H9 (cell line): ENCODE results near the gene MNAT1. TPM values are rescaled to one million over a fixed set of nuclear protein-coding genes. Genes with fewer than 3 reads are reported as not detected.

ENCODE experiments used
- DNase-seq: peaks from one replicate; pipeline ENCODE4 v3.0.0-alpha.2; 2017
- H2AFZ ChIP-seq: one replicate; pipeline ENCODE4 v1.6.1; 2013; ENCODE audit warnings: mild to moderate bottlenecking, low read length, control low read depth, moderate library complexity
- H2AK5ac ChIP-seq: 2 replicates; pipeline ENCODE4 v1.6.1; 2013; ENCODE audit warnings: low read length, control low read depth, mixed read lengths; ENCODE audit not compliant: insufficient read length
- H2BK120ac ChIP-seq: one replicate; pipeline ENCODE4 v1.6.1; 2013; ENCODE audit warnings: low read depth, mild to moderate bottlenecking, low read length, control low read depth, inconsistent platforms; ENCODE audit not compliant: poor library complexity, severe bottlenecking
- H2BK12ac ChIP-seq: 2 replicates; pipeline ENCODE4 v1.6.1; 2013; ENCODE audit warnings: low read length, control low read depth, mixed read lengths, low read depth; ENCODE audit not compliant: insufficient read length
- H2BK15ac ChIP-seq: 2 replicates; pipeline ENCODE4 v1.6.1; 2013; ENCODE audit warnings: low read depth, low read length, control low read depth
- H2BK20ac ChIP-seq: one replicate; pipeline ENCODE4 v1.6.1; 2013; ENCODE audit warnings: low read depth, mild to moderate bottlenecking, low read length, control low read depth, inconsistent platforms; ENCODE audit not compliant: poor library complexity, severe bottlenecking
- H2BK5ac ChIP-seq: 2 replicates; pipeline ENCODE4 v1.6.1; 2013; ENCODE audit warnings: low read length, control low read depth, mixed read lengths; ENCODE audit not compliant: insufficient read length
- H3K14ac ChIP-seq: 2 replicates; pipeline ENCODE4 v1.6.1; 2013; ENCODE audit warnings: low read length, control low read depth; ENCODE audit not compliant: insufficient read depth
- H3K18ac ChIP-seq: 2 replicates; pipeline ENCODE4 v1.6.1; 2013; ENCODE audit warnings: low read depth, mild to moderate bottlenecking, mixed read lengths, low read length, control low read depth; ENCODE audit not compliant: insufficient read length
- H3K23ac ChIP-seq: 2 replicates; pipeline ENCODE4 v1.6.1; 2013; ENCODE audit warnings: low read length, control low read depth, mixed read lengths, low read depth; ENCODE audit not compliant: insufficient read length
- H3K23me2 ChIP-seq: 2 replicates; pipeline ENCODE4 v1.6.1; 2013; ENCODE audit warnings: low read depth, mild to moderate bottlenecking, mixed read lengths, low read length, control low read depth; ENCODE audit not compliant: insufficient read length, poor library complexity, severe bottlenecking
- H3K27ac ChIP-seq: 2 replicates; pipeline ENCODE4 v1.5.1; 2013; ENCODE audit warnings: low read length, control low read depth, mixed read lengths, low read depth; ENCODE audit not compliant: insufficient read length
- H3K27me3 ChIP-seq: 2 replicates; pipeline ENCODE4 v1.6.1; 2013; ENCODE audit warnings: low read length, control low read depth, inconsistent platforms; ENCODE audit not compliant: insufficient read depth
- H3K4ac ChIP-seq: 2 replicates; pipeline ENCODE4 v1.6.1; 2013; ENCODE audit warnings: low read depth, mild to moderate bottlenecking, control low read depth, inconsistent platforms, low read length, moderate library complexity
- H3K4me1 ChIP-seq: 2 replicates; pipeline ENCODE4 v1.6.1; 2013; ENCODE audit warnings: low read length, control low read depth, inconsistent platforms; ENCODE audit not compliant: insufficient read depth
- H3K4me2 ChIP-seq: 2 replicates; pipeline ENCODE4 v1.6.1; 2013; ENCODE audit warnings: low read length, control low read depth, mixed read lengths; ENCODE audit not compliant: insufficient read length, insufficient read depth
- H3K56ac ChIP-seq: 2 replicates; pipeline ENCODE4 v1.6.1; 2013; ENCODE audit warnings: low read depth, mild to moderate bottlenecking, mixed read lengths, low read length, control low read depth; ENCODE audit not compliant: insufficient read length
- H3K79me1 ChIP-seq: 2 replicates; pipeline ENCODE4 v1.6.1; 2013; ENCODE audit warnings: low read depth, mild to moderate bottlenecking, moderate library complexity, low read length, control low read depth, inconsistent platforms; ENCODE audit not compliant: insufficient read depth, poor library complexity, severe bottlenecking
- H3K79me2 ChIP-seq: 2 replicates; pipeline ENCODE4 v1.6.1; 2013; ENCODE audit warnings: low read length, control low read depth, inconsistent platforms; ENCODE audit not compliant: insufficient read depth
- H3K9ac ChIP-seq: 2 replicates; pipeline ENCODE4 v1.6.1; 2013; ENCODE audit warnings: low read length, control low read depth, mixed read lengths; ENCODE audit not compliant: insufficient read length; ENCODE audit errors: extremely low read depth
- H3K9me3 ChIP-seq: one replicate; pipeline ENCODE4 v1.6.1; 2013; ENCODE audit warnings: low read depth, low read length, inconsistent platforms; ENCODE audit not compliant: control insufficient read depth
- H3T11ph ChIP-seq: one replicate; pipeline ENCODE4 v1.6.1; 2013; ENCODE audit warnings: mild to moderate bottlenecking, low read length, control low read depth, inconsistent platforms
- H4K20me1 ChIP-seq: one replicate; pipeline ENCODE4 v1.6.1; 2013; ENCODE audit not compliant: control insufficient read depth, insufficient read length, insufficient read depth
- H4K5ac ChIP-seq: 2 replicates; pipeline ENCODE4 v1.6.1; 2013; ENCODE audit warnings: low read depth, mild to moderate bottlenecking, mixed read lengths, low read length, control low read depth; ENCODE audit not compliant: insufficient read length
- H4K8ac ChIP-seq: replicated peaks from 2 replicates; pipeline ENCODE4 v1.6.1; 2013; ENCODE audit warnings: low read length, control low read depth, mixed read lengths, low read depth; ENCODE audit not compliant: insufficient read length
- H4K91ac ChIP-seq: 2 replicates; pipeline ENCODE4 v1.6.1; 2013; ENCODE audit warnings: low read depth, mild to moderate bottlenecking, moderate library complexity, mixed read lengths, low read length, control low read depth; ENCODE audit not compliant: insufficient read length
- H3K27ac Mint-ChIP-seq, 3 experiments: 2 replicates in 2 of 3; 3 replicates in 1 of 3; pipeline ENCODE4 v1.8.0; 2020 to 2021; ENCODE audit warnings: mixed read lengths in 3 of 3, mild to moderate bottlenecking in 1 of 3, moderate library complexity in 1 of 3
- H3K27me3 Mint-ChIP-seq: 2 replicates; pipeline ENCODE4 v1.8.0; 2021; ENCODE audit warnings: low read depth, mild to moderate bottlenecking, moderate library complexity, mixed read lengths
- H3K36me3 Mint-ChIP-seq, 3 experiments: 2 replicates in 2 of 3; 3 replicates in 1 of 3; pipeline ENCODE4 v1.8.0; 2020 to 2021; ENCODE audit warnings: low read depth in 3 of 3, mixed read lengths in 3 of 3; ENCODE audit not compliant: insufficient read depth in 1 of 3
- H3K4me1 Mint-ChIP-seq, 2 experiments: 2 replicates each; pipeline ENCODE4 v1.8.0; 2020; ENCODE audit warnings: mixed read lengths in 2 of 2
- H3K4me3 Mint-ChIP-seq, 2 experiments: 2 replicates in 1 of 2; 3 replicates in 1 of 2; pipeline ENCODE4 v1.8.0; 2020 to 2021; ENCODE audit warnings: mild to moderate bottlenecking in 2 of 2, mixed read lengths in 2 of 2, moderate library complexity in 1 of 2
- H3K9me3 Mint-ChIP-seq, 2 experiments: 2 replicates in 1 of 2; 3 replicates in 1 of 2; pipeline ENCODE4 v1.8.0; 2020; ENCODE audit warnings: mild to moderate bottlenecking in 2 of 2, mixed read lengths in 2 of 2, moderate library complexity in 1 of 2
- CTCF ChIP-seq: fragments of 200-600 bp; sonication (generic); conservative IDR thresholded peaks from 3 replicates; pipeline ENCODE4 v1.8.0; 2021; ENCODE audit warnings: antibody characterized with exemption, mild to moderate bottlenecking
- WGBS: extraction: QIAGEN DNeasy Blood & Tissue Kit; methylation state at CpG from one replicate; pipeline ENCODE4 v1.1.7; 2013; ENCODE audit warnings: missing lambda C conversion rate, low lambda C conversion rate, mixed read lengths; ENCODE audit not compliant: insufficient read length; ENCODE audit errors: extremely low coverage; 5-methylcytosine and 5-hydroxymethylcytosine counted together
- total RNA-seq: library from RNA; stranded (reverse); gene quantifications from 2 replicates; pipeline ENCODE4 v1.2.1, GENCODE V29; 2021

MNAT1 gene
- total RNA-seq, 1 experiment from 2014 or later, result 43.1 TPM

- Histone ChIP-seq H3K4ac (no peak overlapping the region), H3K18ac (no peak overlapping the region), H3K4me2 (no peak overlapping the region), H3K27ac (no peak overlapping the region), H4K5ac (no peak overlapping the region), H3K9me3 (no peaks in the 10 kb centered on the region), H2AK5ac (no peak overlapping the region), H4K91ac (no peak overlapping the region), H3K79me1 (no peaks in the 10 kb centered on the region), H2BK15ac (no peak overlapping the region), H3K79me2 (no peaks in the 10 kb centered on the region), H2BK5ac (no peak overlapping the region), H3K23me2 (no peaks in the 10 kb centered on the region), H2AFZ (no peak overlapping the region), H3K9ac (no peak overlapping the region), H4K8ac (no peak overlapping the region), H2BK120ac (no peak overlapping the region), H3K14ac (no peak overlapping the region), H4K20me1 (no peaks in the 10 kb centered on the region), H3K56ac (no peak overlapping the region), H3K23ac (no peak overlapping the region), H2BK20ac (no peak overlapping the region), H3K4me1 (no peaks in the 10 kb centered on the region), H3K27me3 (no peaks in the 10 kb centered on the region), H2BK12ac (no peak overlapping the region), H3T11ph (no peak overlapping the region)
- Mint-ChIP-seq H3K4me1 (peaks cover 0 to 4% of the 10 kb centered on the region in 2 experiments; a peak in 1 of 4 replicates), H3K36me3 (peaks cover 0 to 6% (median 6%) of the 10 kb centered on the region in 3 experiments; a peak in 2 of 7 replicates), H3K27ac (peak overlapping the region in 1 of 3 experiments; percentile 0; a peak in 2 of 7 replicates), H3K9me3 (no peaks in the 10 kb centered on the region), H3K27me3 (no peaks in the 10 kb centered on the region), H3K4me3 (no peak overlapping the region)
- no peak for TF ChIP-seq CTCF
- DNase-seq, result no peak
- WGBS, result no CpG with 5 or more reads among the region's 2 CpGs
Observed at GRCh38 chr14:60807247-60807646, 72.7 kb downstream of the MNAT1 start.
